GF-D8 (cell line): ENCODE data around the gene NTN1.
"Not testable (repeated sequence)": the region's sequence is repeated elsewhere in the genome, so short reads cannot be mapped to it uniquely, and the experiment has no call there.

ENCODE experiments used
- DNase-seq: peaks from one replicate; lab custom pipeline; 2025; lab: John Stamatoyannopoulos, UW

NTN1 gene

GRCh38 chr17:9249245-9249953 lies 228.1 kb downstream of the NTN1 start:
- DNase-seq = no peak

- DNase-seq = no peak
Measured at GRCh38 chr17:9251273-9251672, 230.0 kb downstream of the NTN1 start.

- no peak for DNase-seq
Measured at GRCh38 chr17:9253308-9253707, 232.0 kb downstream of the NTN1 start.

GRCh38 chr17:9254841-9255240 lies 233.5 kb downstream of the NTN1 start:
- DNase-seq = no peak

GRCh38 chr17:9255833-9256232 lies 234.5 kb downstream of the NTN1 start:
- DNase-seq = no peak

- no peak for DNase-seq
Measured at GRCh38 chr17:9256361-9256750, 235.0 kb downstream of the NTN1 start.

GRCh38 chr17:9256751-9257629 lies 235.7 kb downstream of the NTN1 start:
- DNase-seq = no peak

GRCh38 chr17:9257630-9257965 lies 236.3 kb downstream of the NTN1 start:
- DNase-seq = not testable (repeated sequence)

- no peak for DNase-seq
Measured at GRCh38 chr17:9258115-9259015, 237.1 kb downstream of the NTN1 start.

GRCh38 chr17:9259419-9259818 lies 238.1 kb downstream of the NTN1 start:
- DNase-seq = no peak

GRCh38 chr17:9261081-9262012 lies 240.0 kb downstream of the NTN1 start:
- DNase-seq = no peak

- DNase-seq = no peak
Measured at GRCh38 chr17:9266031-9266680, 244.8 kb downstream of the NTN1 start.

- no peak for DNase-seq
Measured at GRCh38 chr17:9266697-9267117, 245.4 kb downstream of the NTN1 start.

- DNase-seq = no peak
Measured at GRCh38 chr17:9268546-9268945, 247.2 kb downstream of the NTN1 start.

GRCh38 chr17:9269350-9270035 lies 248.2 kb downstream of the NTN1 start:
- no peak for DNase-seq

GRCh38 chr17:9270921-9271320 lies 249.6 kb downstream of the NTN1 start:
- no peak for DNase-seq

- DNase-seq = no peak
Measured at GRCh38 chr17:9271989-9272388, 250.7 kb downstream of the NTN1 start.

- DNase-seq = no peak
Measured at GRCh38 chr17:9272501-9273200, 251.3 kb downstream of the NTN1 start.
